SK-N-SH (cell line): ENCODE measurements around the gene AGPAT3.

ENCODE experiments used
- EP300 ChIP-seq, 2 experiments: IDR thresholded peaks; 2 replicates each; pipeline versions ENCODE4 v1.4.0 to v1.6.1; 2012; ENCODE audit warnings: borderline replicate concordance in 1 of 2, low read depth in 1 of 2, low read length in 1 of 2
- JUND ChIP-seq: IDR thresholded peaks from 2 replicates; pipeline ENCODE4 v1.4.0; 2012
- MAX ChIP-seq: IDR thresholded peaks from 2 replicates; pipeline ENCODE4 v1.4.0; 2012; ENCODE audit warnings: low read depth
- POLR2AphosphoS5 ChIP-seq: IDR thresholded peaks from 2 replicates; pipeline ENCODE4 v1.6.1; 2012; ENCODE audit warnings: low read depth, low read length
- RAD21 ChIP-seq: IDR thresholded peaks from 2 replicates; pipeline ENCODE4 v1.6.1; 2012; ENCODE audit warnings: mild to moderate bottlenecking, low read length
- RFX5 ChIP-seq: IDR thresholded peaks from 2 replicates; pipeline ENCODE4 v1.6.1; 2012; ENCODE audit warnings: mild to moderate bottlenecking, improper control_type of control experiment, low read length
- TAF1 ChIP-seq: IDR thresholded peaks from 2 replicates; pipeline ENCODE4 v1.6.1; 2012; ENCODE audit warnings: low read depth, mild to moderate bottlenecking, low read length, moderate library complexity, borderline replicate concordance
- YY1 ChIP-seq: IDR thresholded peaks from 2 replicates; pipeline ENCODE4 v1.4.0; 2012; ENCODE audit warnings: low read depth, mild to moderate bottlenecking
- TF ChIP-seq, protein P1 (sequence below): fragments of 200-600 bp; sonication (generic); IDR thresholded peaks from 2 replicates; pipeline ENCODE4 v1.6.1; 2017; ENCODE audit warnings: antibody characterized with exemption, mild to moderate bottlenecking, moderate library complexity
- TF ChIP-seq, protein P2 (sequence below): IDR thresholded peaks from 2 replicates; pipeline ENCODE4 v1.6.1; 2012; ENCODE audit warnings: mild to moderate bottlenecking, low read depth, low read length, moderate library complexity

- TF ChIP-seq, protein P1, sequence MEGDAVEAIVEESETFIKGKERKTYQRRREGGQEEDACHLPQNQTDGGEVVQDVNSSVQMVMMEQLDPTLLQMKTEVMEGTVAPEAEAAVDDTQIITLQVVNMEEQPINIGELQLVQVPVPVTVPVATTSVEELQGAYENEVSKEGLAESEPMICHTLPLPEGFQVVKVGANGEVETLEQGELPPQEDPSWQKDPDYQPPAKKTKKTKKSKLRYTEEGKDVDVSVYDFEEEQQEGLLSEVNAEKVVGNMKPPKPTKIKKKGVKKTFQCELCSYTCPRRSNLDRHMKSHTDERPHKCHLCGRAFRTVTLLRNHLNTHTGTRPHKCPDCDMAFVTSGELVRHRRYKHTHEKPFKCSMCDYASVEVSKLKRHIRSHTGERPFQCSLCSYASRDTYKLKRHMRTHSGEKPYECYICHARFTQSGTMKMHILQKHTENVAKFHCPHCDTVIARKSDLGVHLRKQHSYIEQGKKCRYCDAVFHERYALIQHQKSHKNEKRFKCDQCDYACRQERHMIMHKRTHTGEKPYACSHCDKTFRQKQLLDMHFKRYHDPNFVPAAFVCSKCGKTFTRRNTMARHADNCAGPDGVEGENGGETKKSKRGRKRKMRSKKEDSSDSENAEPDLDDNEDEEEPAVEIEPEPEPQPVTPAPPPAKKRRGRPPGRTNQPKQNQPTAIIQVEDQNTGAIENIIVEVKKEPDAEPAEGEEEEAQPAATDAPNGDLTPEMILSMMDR = no peak
- no peak for TF ChIP-seq TAF1
- no peak for TF ChIP-seq RFX5
- TF ChIP-seq, protein P2, sequence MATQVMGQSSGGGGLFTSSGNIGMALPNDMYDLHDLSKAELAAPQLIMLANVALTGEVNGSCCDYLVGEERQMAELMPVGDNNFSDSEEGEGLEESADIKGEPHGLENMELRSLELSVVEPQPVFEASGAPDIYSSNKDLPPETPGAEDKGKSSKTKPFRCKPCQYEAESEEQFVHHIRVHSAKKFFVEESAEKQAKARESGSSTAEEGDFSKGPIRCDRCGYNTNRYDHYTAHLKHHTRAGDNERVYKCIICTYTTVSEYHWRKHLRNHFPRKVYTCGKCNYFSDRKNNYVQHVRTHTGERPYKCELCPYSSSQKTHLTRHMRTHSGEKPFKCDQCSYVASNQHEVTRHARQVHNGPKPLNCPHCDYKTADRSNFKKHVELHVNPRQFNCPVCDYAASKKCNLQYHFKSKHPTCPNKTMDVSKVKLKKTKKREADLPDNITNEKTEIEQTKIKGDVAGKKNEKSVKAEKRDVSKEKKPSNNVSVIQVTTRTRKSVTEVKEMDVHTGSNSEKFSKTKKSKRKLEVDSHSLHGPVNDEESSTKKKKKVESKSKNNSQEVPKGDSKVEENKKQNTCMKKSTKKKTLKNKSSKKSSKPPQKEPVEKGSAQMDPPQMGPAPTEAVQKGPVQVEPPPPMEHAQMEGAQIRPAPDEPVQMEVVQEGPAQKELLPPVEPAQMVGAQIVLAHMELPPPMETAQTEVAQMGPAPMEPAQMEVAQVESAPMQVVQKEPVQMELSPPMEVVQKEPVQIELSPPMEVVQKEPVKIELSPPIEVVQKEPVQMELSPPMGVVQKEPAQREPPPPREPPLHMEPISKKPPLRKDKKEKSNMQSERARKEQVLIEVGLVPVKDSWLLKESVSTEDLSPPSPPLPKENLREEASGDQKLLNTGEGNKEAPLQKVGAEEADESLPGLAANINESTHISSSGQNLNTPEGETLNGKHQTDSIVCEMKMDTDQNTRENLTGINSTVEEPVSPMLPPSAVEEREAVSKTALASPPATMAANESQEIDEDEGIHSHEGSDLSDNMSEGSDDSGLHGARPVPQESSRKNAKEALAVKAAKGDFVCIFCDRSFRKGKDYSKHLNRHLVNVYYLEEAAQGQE = no peak
- TF ChIP-seq YY1 = no peak
- no peak for TF ChIP-seq RAD21
- no peak for TF ChIP-seq EP300 (IDR thresholded peaks at IDR 0.05; ENCODE audit: borderline replicate concordance in 1 of 2, low read depth in 1 of 2, low read length in 1 of 2)
- TF ChIP-seq POLR2AphosphoS5 = no peak
- TF ChIP-seq MAX = no peak
- TF ChIP-seq JUND = no peak
Observed at GRCh38 chr21:43923391-43923790, 58.4 kb downstream of the AGPAT3 start.
